GM19035 (cell line): ENCODE data around the gene WWP2.

Experiments used
- ATAC-seq: cut with Tn5 transposase; IDR thresholded peaks from one replicate; pipeline ENCODE4 v1.9.1; 2021; ENCODE audit not compliant: unreplicated experiment

Gene WWP2

GRCh38 chr16:69924777-69925191, 162.7 kb downstream of the WWP2 start:
- ATAC-seq: no peak

- no peak for ATAC-seq
Measured at GRCh38 chr16:69925311-69925710, 163.2 kb downstream of the WWP2 start.

DNA sequence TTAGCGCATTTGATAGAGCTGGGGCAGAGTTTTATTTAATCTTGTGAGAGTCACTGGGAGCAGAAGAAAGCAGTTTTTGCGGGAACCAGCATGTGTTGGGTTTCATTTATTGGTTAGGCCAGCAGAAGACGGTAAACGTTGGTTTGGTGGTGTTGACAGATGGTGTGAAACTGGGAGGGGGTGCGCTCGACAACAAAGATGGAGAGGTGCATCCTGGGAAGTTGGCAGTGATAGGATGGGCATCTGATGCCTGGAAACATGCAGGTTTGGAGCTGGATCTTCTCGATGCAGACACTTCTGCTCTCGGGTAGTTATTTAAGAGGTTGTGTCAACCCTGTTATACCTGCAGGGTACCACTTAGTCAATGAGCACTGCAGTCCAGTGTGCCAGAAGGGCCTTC, 164.1 kb downstream of the WWP2 start:
- no peak for ATAC-seq

- no peak for ATAC-seq
Measured at GRCh38 chr16:69927056-69927757, 165.1 kb downstream of the WWP2 start.

- ATAC-seq: no peak
Measured at GRCh38 chr16:69928856-69929400, 166.8 kb downstream of the WWP2 start.

GRCh38 chr16:69929480-69929879, 167.3 kb downstream of the WWP2 start:
- ATAC-seq: no peak

DNA sequence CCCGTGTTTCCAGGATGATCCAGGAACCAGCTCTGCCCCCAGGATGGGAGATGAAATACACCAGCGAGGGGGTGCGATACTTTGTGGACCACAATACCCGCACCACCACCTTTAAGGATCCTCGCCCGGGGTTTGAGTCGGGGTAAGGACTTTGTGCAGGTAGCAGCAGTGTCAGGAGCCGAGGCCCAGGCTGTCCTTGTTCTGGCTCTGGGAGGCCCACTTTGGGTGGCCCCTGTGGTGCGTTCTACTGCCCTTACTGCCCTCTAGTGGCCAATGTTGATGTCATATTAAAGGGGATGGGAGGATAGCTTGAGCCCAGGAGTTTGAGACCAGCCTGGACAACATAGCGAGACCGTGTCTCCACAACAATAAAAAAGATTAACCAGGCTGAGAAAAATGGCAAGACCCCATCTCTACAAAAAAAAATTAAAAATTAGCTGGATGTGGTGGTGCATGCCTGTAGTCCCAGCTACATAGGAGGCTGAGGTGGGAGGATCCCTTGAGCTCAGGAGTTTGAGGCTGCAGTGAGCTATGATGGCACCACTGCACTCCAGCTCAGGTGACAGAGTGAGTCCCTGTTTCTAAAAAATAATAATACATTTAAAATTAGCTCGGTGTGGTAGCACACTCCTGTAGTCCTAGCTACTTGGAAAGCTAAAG, 168.1 kb downstream of the WWP2 start:
- ATAC-seq: no peak

GRCh38 chr16:69931631-69932030, 169.5 kb downstream of the WWP2 start:
- ATAC-seq: no peak

DNA sequence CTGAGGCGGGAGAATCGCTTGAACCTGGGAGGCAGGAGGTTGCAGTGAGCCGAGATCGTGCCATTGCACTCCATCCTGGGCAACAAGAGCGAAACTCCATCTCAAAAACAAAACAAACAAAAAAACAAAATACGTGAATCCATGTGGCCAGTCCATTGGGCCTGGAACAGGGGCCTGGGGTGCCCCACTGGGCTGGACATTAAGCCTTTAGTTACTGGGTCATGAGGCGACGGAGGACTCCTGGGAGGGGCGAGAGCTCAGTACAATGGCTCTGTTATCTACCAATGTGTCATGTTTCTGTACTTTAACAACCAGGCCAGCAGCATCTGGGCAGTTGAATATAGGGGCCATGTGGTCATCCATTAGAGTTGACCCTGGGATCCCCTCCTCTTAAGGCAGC, 170.1 kb downstream of the WWP2 start:
- ATAC-seq: no peak

GRCh38 chr16:69932691-69933392, 170.7 kb downstream of the WWP2 start:
- ATAC-seq: no peak

DNA sequence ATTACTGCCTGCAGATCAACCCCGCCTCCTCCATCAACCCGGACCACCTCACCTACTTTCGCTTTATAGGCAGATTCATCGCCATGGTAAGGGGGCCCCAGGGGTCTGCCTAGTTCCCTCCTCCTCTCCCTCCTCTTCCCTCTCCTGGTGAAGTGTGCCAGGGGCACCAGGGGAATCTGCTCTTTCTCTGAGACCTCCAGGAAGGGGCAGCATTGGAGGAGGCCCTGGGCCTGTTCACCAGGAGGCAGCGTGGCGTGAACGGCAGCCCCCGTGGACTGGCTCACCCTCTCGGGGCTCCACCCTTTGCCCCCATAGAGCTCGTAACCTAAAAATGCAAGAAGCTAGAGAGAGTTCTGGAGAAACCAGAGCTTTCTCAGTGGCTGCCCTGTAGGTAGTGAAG, 171.9 kb downstream of the WWP2 start:
- no peak for ATAC-seq

DNA sequence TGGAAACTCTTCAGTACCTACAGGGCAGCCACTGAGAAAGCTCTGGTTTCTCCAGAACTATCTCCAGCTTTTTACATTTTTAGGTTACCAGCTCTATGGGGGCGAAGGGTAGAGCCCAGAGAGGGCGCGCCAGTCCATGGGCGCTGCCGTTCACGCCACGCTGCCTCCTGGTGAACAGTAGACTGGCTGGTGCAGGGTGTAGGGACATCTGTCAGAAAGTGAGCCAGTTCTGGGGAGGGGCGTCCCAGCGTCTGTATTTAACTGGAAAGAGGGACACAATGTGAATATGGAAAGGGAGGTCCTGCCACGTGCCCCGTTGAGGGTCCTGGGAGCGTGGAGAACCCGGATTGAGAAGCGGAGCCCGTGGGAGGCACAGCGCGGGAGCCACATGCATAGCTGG, 172.6 kb downstream of the WWP2 start:
- ATAC-seq: no peak

GRCh38 chr16:69935278-69935711, 173.2 kb downstream of the WWP2 start:
- no peak for ATAC-seq

DNA sequence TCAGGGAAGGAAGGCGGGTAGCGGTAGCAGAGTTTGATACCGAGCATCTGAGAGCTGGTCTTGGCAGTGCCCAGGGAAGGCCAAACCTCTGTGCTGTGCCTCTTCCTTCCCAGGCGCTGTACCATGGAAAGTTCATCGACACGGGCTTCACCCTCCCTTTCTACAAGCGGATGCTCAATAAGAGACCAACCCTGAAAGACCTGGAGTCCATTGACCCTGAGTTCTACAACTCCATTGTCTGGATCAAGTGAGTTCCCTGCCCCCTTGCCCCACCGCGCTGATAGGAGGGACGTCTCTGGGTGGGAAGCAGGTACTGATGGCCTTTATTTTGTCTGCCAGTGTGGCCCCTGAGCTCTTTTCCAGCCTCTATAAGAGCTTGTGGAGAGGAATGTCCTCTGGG, 173.6 kb downstream of the WWP2 start:
- ATAC-seq: no peak

- no peak for ATAC-seq
Measured at GRCh38 chr16:69936252-69936651, 174.1 kb downstream of the WWP2 start.

DNA sequence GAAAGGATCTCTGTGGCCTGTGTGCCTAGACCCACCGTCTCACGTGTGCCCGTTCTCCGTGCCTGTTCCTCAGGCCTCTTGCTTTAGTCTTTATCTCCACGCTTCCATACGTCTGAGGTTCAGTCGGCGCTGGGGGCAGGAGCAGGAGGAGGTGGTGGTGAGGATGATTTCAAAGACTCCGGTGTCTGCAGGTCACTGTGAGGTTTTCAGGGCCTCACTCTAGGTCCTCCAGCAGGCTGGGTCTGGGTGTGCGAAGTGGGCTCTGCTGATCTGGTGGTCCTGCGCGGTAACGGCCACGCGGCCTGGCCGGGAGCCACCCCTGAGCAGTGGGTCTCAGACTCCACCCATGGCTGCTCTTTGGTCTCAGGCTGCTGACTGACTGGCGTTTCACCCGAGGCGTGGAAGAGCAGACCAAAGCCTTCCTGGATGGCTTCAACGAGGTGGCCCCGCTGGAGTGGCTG, 174.6 kb downstream of the WWP2 start:
- no peak for ATAC-seq

DNA sequence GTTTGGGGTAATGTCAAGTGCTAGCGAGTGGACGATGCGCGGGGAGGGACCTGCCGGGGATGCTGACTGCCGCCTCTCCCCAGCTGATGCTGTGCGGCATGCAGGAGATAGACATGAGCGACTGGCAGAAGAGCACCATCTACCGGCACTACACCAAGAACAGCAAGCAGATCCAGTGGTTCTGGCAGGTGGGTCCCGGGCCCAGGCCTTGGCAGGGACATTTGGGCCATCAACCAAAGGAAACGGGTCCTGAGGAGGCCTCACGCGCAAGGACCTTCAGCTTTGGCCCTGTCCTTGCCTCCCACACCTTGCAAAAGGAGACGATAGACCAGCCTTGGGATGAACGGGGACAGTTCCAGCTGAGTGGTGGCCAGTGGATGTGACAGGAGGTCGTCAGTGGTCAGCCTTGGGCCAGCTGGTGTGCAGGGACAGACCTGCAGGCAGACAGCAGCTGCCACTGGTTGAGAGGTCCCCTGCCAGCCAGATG, 175.4 kb downstream of the WWP2 start:
- no peak for ATAC-seq

DNA sequence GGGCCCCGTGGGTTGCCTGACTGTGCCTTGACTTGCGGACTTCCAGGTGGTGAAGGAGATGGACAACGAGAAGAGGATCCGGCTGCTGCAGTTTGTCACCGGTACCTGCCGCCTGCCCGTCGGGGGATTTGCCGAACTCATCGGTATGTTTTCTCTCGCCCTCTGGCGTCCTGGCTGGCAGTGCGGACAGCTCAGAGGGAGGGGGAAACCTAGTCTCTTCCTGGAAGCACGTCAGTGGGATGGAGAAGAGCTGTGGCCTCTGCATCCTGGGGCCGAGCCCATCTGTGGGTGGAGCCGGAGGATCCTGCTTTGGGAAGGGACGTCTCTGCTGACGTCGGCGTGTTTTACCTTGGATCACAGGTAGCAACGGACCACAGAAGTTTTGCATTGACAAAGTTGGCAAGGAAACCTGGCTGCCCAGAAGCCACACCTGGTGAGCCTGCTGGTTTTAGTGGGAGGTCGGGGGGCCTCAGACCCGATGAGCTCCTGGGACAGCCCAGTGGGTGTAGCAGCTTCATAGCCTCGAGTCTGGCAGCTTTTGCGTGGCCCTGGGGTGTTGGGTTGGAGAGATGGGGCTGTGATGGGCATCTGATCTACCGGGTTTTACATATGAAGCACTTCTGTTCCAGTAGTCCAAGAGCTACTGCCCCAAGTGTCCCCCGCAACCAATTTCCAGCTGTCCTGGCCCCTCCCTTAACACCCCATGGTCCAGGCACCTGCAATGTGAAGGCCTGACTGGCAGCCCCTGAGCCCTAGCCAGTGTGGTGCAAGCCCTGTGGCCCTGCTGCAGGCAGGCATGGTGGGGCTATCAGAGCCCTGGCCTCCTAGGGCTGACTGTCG, 177.1 kb downstream of the WWP2 start:
- ATAC-seq: no peak

GRCh38 chr16:69939821-69940585, 177.9 kb downstream of the WWP2 start:
- no peak for ATAC-seq

GRCh38 chr16:69940676-69941075, 178.5 kb downstream of the WWP2 start:
- ATAC-seq: no peak
